GM23338 (cell line): ENCODE measurements around the gene RNF5. TPM values are rescaled to one million over a fixed set of nuclear protein-coding genes. Genes with fewer than 3 reads are reported as not detected.

Experiments used
- ATAC-seq: fragments of 200-7000 bp; cut with Tn5 transposase; 3 replicates; pipeline ENCODE4 v1.9.1; 2020
- DNase-seq: peaks from one replicate; pipeline ENCODE4 v3.0.0-alpha.2; 2015; ENCODE audit warnings: low spot score
- H2AFZ ChIP-seq: fragments of 200-600 bp; sonication (generic); 2 replicates; pipeline ENCODE4 v1.8.0; 2016; ENCODE audit warnings: antibody characterized with exemption, mild to moderate bottlenecking, moderate library complexity
- H3F3A ChIP-seq: fragments of 200-600 bp; sonication (generic); replicated peaks from 2 replicates; pipeline ENCODE4 v1.8.0; 2017; ENCODE audit warnings: antibody characterized with exemption, mixed run types, low read depth
- H3K27ac ChIP-seq: fragments of 200-600 bp; sonication (generic); 2 replicates; pipeline ENCODE4 v1.6.1; 2016; ENCODE audit warnings: low read depth
- H3K27me3 ChIP-seq: fragments of 200-600 bp; sonication (generic); 2 replicates; pipeline ENCODE4 v1.8.0; 2016; ENCODE audit warnings: mild to moderate bottlenecking, mixed run types, moderate library complexity; ENCODE audit not compliant: insufficient read depth
- H3K36me3 ChIP-seq: fragments of 200-600 bp; sonication (generic); 2 replicates; pipeline ENCODE4 v1.8.0; 2016; ENCODE audit warnings: mild to moderate bottlenecking; ENCODE audit not compliant: insufficient read depth
- H3K4me1 ChIP-seq: fragments of 200-600 bp; sonication (generic); 2 replicates; pipeline ENCODE4 v1.8.0; 2016; ENCODE audit warnings: mild to moderate bottlenecking, moderate library complexity; ENCODE audit not compliant: insufficient read depth
- H3K4me2 ChIP-seq: fragments of 200-600 bp; sonication (generic); 2 replicates; pipeline ENCODE4 v1.7.1; 2017; ENCODE audit warnings: mixed run types
- H3K4me3 ChIP-seq: fragments of 200-600 bp; sonication (generic); 2 replicates; pipeline ENCODE4 v1.6.1; 2016; ENCODE audit warnings: mixed run types
- H3K79me2 ChIP-seq: fragments of 200-600 bp; sonication (generic); replicated peaks from 2 replicates; pipeline ENCODE4 v1.8.0; 2017; ENCODE audit warnings: mild to moderate bottlenecking; ENCODE audit not compliant: insufficient read depth
- H3K9me2 ChIP-seq: fragments of 200-600 bp; sonication (generic); 2 replicates; pipeline ENCODE4 v1.8.0; 2017; ENCODE audit not compliant: insufficient read depth
- H4K20me1 ChIP-seq: fragments of 200-600 bp; sonication (generic); replicated peaks from 2 replicates; pipeline ENCODE4 v1.8.0; 2017; ENCODE audit warnings: mild to moderate bottlenecking; ENCODE audit not compliant: insufficient read depth
- H3K27ac Mint-ChIP-seq: 2 replicates; pipeline ENCODE4 v1.8.0; 2020; ENCODE audit warnings: inconsistent platforms, mild to moderate bottlenecking, moderate library complexity, mixed read lengths
- H3K27me3 Mint-ChIP-seq: 3 replicates; pipeline ENCODE4 v1.8.0; 2022; ENCODE audit warnings: low read depth, mild to moderate bottlenecking, moderate library complexity, mixed read lengths, inconsistent platforms; ENCODE audit not compliant: insufficient read depth, poor library complexity
- H3K36me3 Mint-ChIP-seq: 3 replicates; pipeline ENCODE4 v1.8.0; 2021; ENCODE audit warnings: low read depth, mild to moderate bottlenecking, inconsistent platforms, moderate library complexity, mixed read lengths
- H3K4me1 Mint-ChIP-seq: 3 replicates; pipeline ENCODE4 v1.8.0; 2020; ENCODE audit warnings: mild to moderate bottlenecking, inconsistent platforms, mixed read lengths
- H3K4me3 Mint-ChIP-seq: 3 replicates; pipeline ENCODE4 v1.8.0; 2021; ENCODE audit warnings: moderate library complexity, mild to moderate bottlenecking, inconsistent platforms, mixed read lengths
- H3K9me3 Mint-ChIP-seq: 3 replicates; pipeline ENCODE4 v1.8.0; 2020; ENCODE audit warnings: moderate library complexity, mild to moderate bottlenecking, inconsistent platforms, mixed read lengths
- EZH2phosphoT487 ChIP-seq: fragments of 200-600 bp; sonication (generic); IDR thresholded peaks from one replicate; pipeline ENCODE4 v1.8.1; 2018; ENCODE audit warnings: antibody characterized with exemption; ENCODE audit not compliant: unreplicated experiment
- JUNB ChIP-seq: IDR thresholded peaks from one replicate; pipeline ENCODE4 v1.6.1; 2016; ENCODE audit warnings: antibody characterized with exemption; ENCODE audit not compliant: unreplicated experiment
- ZNF114 ChIP-seq: fragments of 250-450 bp; sonication (Bioruptor Pico); IDR thresholded peaks from 2 replicates; pipeline ENCODE4 v1.5.0; 2020; ENCODE audit warnings: mild to moderate bottlenecking, moderate library complexity
- ZNF331 ChIP-seq: fragments of 250-450 bp; sonication (Bioruptor Pico); IDR thresholded peaks from 2 replicates; pipeline ENCODE4 v1.5.0; 2020; ENCODE audit warnings: low read depth, mild to moderate bottlenecking, moderate library complexity
- polyA plus RNA-seq: library from polyadenylated mRNA; unstranded; fragments of >200 nt; fragmentation: Nextera tagmentation; extraction: Ambion mirVana; gene quantifications from 2 replicates; pipeline ENCODE4 v1.2.1, GENCODE V29; 2016
- total RNA-seq: library from RNA; depleted of rRNA; stranded (reverse); fragments of >200 nt; shearing (Covaris generic); gene quantifications from 2 replicates; pipeline ENCODE4 v1.2.3, GENCODE V29; 2014
- TF ChIP-seq, protein P1 (sequence below): fragments of 250-450 bp; sonication (Bioruptor Pico); IDR thresholded peaks from 2 replicates; pipeline ENCODE4 v1.5.0; 2020; ENCODE audit warnings: mild to moderate bottlenecking, moderate library complexity

The RNF5 gene
- total and polyA plus RNA-seq, 2 experiments from 2014 or later = 119 to 164 TPM

DNA sequence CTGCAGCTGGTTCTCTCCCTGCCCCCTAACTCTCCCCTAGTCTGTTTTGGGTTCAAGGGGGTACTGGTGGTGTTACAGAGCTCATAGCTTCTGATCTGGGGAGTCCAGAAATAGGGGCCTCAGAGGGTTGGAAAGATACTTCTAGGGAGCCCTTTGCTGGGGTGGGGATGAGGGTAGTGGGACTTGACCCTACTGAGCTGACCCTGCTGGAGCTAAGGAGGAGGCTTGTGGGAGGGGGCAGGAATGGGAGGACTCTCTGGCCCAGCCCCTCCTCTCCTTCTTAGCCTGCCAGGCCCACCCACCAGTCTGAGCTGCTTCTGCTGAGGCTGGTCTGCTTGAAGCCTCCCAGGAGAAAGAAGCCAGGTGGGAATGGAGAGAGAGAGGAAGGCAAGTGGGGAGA is 13.9 kb upstream of the RNF5 start, which contains the start of gene EGFL8:
EGFL8 (plus strand) TSS at position 301 of the 400 bp plus-strand sequence. CDS start 1,571 bp downstream, outside the sequence.
- no peaks in the 10 kb centered on the region; the same call in 1 of the 2 replicates for H3K36me3 ChIP-seq
- no peak within 1 kb of the TSS for H3K4me3 Mint-ChIP-seq
- no peak within 1 kb of the TSS for H3K4me3 ChIP-seq

More for the DNA sequence above, 13.9 kb upstream of the RNF5 start, which contains the start of gene EGFL8:
- Mint-ChIP-seq H3K27ac (peak within 1 kb of the TSS; percentile 65), H3K4me1 (peaks cover 23% of the 10 kb centered on the region), H3K36me3 (peaks cover 56% of the 10 kb centered on the region), H3K9me3 (no peaks in the 10 kb centered on the region), H3K27me3 (peaks cover 7% of the 10 kb centered on the region)
- Histone ChIP-seq H2AFZ (no peak within 1 kb of the TSS), H3F3A (peaks cover 12% of the 10 kb centered on the region), H3K79me2 (no peaks in the 10 kb centered on the region), H3K4me2 (no peak within 1 kb of the TSS), H3K9me2 (no peaks in the 10 kb centered on the region), H3K27ac (no peak within 1 kb of the TSS), H4K20me1 (no peaks in the 10 kb centered on the region; the same call in 1 of the 2 replicates), H3K27me3 (no peaks in the 10 kb centered on the region), H3K4me1 (peaks cover 12% of the 10 kb centered on the region)
- no peak for DNase-seq
- no peak for TF ChIP-seq JUNB
- TF ChIP-seq, protein P1, sequence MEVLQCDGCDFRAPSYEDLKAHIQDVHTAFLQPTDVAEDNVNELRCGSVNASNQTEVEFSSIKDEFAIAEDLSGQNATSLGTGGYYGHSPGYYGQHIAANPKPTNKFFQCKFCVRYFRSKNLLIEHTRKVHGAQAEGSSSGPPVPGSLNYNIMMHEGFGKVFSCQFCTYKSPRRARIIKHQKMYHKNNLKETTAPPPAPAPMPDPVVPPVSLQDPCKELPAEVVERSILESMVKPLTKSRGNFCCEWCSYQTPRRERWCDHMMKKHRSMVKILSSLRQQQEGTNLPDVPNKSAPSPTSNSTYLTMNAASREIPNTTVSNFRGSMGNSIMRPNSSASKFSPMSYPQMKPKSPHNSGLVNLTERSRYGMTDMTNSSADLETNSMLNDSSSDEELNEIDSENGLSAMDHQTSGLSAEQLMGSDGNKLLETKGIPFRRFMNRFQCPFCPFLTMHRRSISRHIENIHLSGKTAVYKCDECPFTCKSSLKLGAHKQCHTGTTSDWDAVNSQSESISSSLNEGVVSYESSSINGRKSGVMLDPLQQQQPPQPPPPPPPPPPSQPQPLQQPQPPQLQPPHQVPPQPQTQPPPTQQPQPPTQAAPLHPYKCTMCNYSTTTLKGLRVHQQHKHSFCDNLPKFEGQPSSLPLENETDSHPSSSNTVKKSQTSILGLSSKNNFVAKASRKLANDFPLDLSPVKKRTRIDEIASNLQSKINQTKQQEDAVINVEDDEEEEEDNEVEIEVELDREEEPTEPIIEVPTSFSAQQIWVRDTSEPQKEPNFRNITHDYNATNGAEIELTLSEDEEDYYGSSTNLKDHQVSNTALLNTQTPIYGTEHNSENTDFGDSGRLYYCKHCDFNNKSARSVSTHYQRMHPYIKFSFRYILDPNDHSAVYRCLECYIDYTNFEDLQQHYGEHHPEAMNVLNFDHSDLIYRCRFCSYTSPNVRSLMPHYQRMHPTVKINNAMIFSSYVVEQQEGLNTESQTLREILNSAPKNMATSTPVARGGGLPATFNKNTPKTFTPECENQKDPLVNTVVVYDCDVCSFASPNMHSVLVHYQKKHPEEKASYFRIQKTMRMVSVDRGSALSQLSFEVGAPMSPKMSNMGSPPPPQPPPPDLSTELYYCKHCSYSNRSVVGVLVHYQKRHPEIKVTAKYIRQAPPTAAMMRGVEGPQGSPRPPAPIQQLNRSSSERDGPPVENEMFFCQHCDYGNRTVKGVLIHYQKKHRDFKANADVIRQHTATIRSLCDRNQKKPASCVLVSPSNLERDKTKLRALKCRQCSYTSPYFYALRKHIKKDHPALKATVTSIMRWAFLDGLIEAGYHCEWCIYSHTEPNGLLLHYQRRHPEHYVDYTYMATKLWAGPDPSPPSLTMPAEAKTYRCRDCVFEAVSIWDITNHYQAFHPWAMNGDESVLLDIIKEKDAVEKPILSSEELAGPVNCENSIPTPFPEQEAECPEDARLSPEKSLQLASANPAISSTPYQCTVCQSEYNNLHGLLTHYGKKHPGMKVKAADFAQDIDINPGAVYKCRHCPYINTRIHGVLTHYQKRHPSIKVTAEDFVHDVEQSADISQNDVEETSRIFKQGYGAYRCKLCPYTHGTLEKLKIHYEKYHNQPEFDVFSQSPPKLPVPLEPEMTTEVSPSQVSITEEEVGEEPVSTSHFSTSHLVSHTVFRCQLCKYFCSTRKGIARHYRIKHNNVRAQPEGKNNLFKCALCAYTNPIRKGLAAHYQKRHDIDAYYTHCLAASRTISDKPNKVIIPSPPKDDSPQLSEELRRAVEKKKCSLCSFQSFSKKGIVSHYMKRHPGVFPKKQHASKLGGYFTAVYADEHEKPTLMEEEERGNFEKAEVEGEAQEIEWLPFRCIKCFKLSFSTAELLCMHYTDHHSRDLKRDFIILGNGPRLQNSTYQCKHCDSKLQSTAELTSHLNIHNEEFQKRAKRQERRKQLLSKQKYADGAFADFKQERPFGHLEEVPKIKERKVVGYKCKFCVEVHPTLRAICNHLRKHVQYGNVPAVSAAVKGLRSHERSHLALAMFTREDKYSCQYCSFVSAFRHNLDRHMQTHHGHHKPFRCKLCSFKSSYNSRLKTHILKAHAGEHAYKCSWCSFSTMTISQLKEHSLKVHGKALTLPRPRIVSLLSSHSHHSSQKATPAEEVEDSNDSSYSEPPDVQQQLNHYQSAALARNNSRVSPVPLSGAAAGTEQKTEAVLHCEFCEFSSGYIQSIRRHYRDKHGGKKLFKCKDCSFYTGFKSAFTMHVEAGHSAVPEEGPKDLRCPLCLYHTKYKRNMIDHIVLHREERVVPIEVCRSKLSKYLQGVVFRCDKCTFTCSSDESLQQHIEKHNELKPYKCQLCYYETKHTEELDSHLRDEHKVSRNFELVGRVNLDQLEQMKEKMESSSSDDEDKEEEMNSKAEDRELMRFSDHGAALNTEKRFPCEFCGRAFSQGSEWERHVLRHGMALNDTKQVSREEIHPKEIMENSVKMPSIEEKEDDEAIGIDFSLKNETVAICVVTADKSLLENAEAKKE = no peak
- TF ChIP-seq ZNF114 (CRISPR knock-in tag) = no peak
- TF ChIP-seq EZH2phosphoT487 = no peak
- no peak for TF ChIP-seq ZNF331
- no peak for ATAC-seq
